GM19324 (cell line): Measurements from ENCODE around the gene SMIM29.
A peak's percentile ranks its signal among the peaks of the same experiment; 100 is the strongest.
"Not testable (repeated sequence)": the region's sequence is repeated elsewhere in the genome, so short reads cannot be mapped to it uniquely, and the experiment has no call there.

Experiments used
- ATAC-seq: cut with Tn5 transposase; IDR thresholded peaks from one replicate; pipeline ENCODE4 v1.9.1; 2021; ENCODE audit warnings: mild to moderate bottlenecking, moderate library complexity; ENCODE audit not compliant: unreplicated experiment, low FRiP score

The SMIM29 gene

GRCh38 chr6:34269658-34270341 lies 21.0 kb upstream of the SMIM29 start:
- ATAC-seq = not testable (repeated sequence)

- ATAC-seq = not testable (repeated sequence)
Observed at GRCh38 chr6:34269132-34269531, 20.3 kb upstream of the SMIM29 start.

- no peak for ATAC-seq
Observed at GRCh38 chr6:34267746-34268145, 18.9 kb upstream of the SMIM29 start.

- not testable (repeated sequence) for ATAC-seq
Observed at GRCh38 chr6:34263484-34263883, 14.7 kb upstream of the SMIM29 start.

- ATAC-seq = no peak
Observed at GRCh38 chr6:34260576-34261267, 11.9 kb upstream of the SMIM29 start.

- no peak for ATAC-seq
Observed at GRCh38 chr6:34259529-34260069, 10.8 kb upstream of the SMIM29 start.

- ATAC-seq = not testable (repeated sequence)
Observed at GRCh38 chr6:34252395-34252794, 3.6 kb upstream of the SMIM29 start.

GRCh38 chr6:34249469-34250261 lies 859 bp upstream of the SMIM29 start:
- ATAC-seq = no peak

GRCh38 chr6:34248198-34248726 lies 544 bp downstream of the SMIM29 start:
- peak; percentile 7 for ATAC-seq

- ATAC-seq = no peak
Observed at GRCh38 chr6:34247481-34248197, 1.2 kb downstream of the SMIM29 start.

- ATAC-seq = no peak
Observed at GRCh38 chr6:34246563-34247391, 2.0 kb downstream of the SMIM29 start.

GRCh38 chr6:34246249-34246562 lies 2.6 kb downstream of the SMIM29 start:
- ATAC-seq = no peak

GRCh38 chr6:34245761-34246140 lies 3.1 kb downstream of the SMIM29 start:
- ATAC-seq = not testable (repeated sequence)

GRCh38 chr6:34245032-34245760 lies 3.6 kb downstream of the SMIM29 start:
- not testable (repeated sequence) for ATAC-seq

GRCh38 chr6:34243901-34244884 lies 4.6 kb downstream of the SMIM29 start:
- no peak for ATAC-seq

GRCh38 chr6:34243131-34243771 lies 5.6 kb downstream of the SMIM29 start:
- ATAC-seq = no peak
